GM18507 (cell line): ENCODE data around the gene EEF1A2.
"Not testable (repeated sequence)": the region's sequence is repeated elsewhere in the genome, so short reads cannot be mapped to it uniquely, and the experiment has no call there.

Experiments used
- DNase-seq: peaks from one replicate; pipeline ENCODE4 v3.0.0; 2011; ENCODE audit warnings: low read depth; ENCODE audit not compliant: insufficient read length; ENCODE audit errors: extremely low spot score
- FAIRE-seq: peaks from 2 replicates; lab custom pipeline; 2011; peaks lifted over from hg19 to GRCh38; lab: Jason Lieb, UNC

The EEF1A2 gene

GRCh38 chr20:63491635-63492230, 7.2 kb downstream of the EEF1A2 start:
- FAIRE-seq (no peak), DNase-seq (no peak)

- FAIRE-seq: no peak
- no peak for DNase-seq
These were observed 7.8 kb downstream of the EEF1A2 start for GRCh38 chr20:63491078-63491477.

- DNase-seq (no peak), FAIRE-seq (no peak)
These were observed 8.5 kb downstream of the EEF1A2 start for GRCh38 chr20:63490416-63490815.

- FAIRE-seq (no peak), DNase-seq (no peak)
These were observed 10.3 kb downstream of the EEF1A2 start for GRCh38 chr20:63488315-63489251.

- FAIRE-seq (no peak), DNase-seq (no peak)
These were observed 11.1 kb downstream of the EEF1A2 start for GRCh38 chr20:63487781-63488241.

- no peak for FAIRE-seq
- DNase-seq: no peak
These were observed 11.6 kb downstream of the EEF1A2 start for GRCh38 chr20:63487116-63487764.

- DNase-seq (no peak), FAIRE-seq (no peak)
These were observed 12.5 kb downstream of the EEF1A2 start for GRCh38 chr20:63486300-63486855.

- no peak for DNase-seq
- FAIRE-seq: no peak
These were observed 14.1 kb downstream of the EEF1A2 start for GRCh38 chr20:63484651-63485403.

- DNase-seq: no peak
These were observed 14.6 kb downstream of the EEF1A2 start for GRCh38 chr20:63484236-63484635.

GRCh38 chr20:63483834-63484233, 15.0 kb downstream of the EEF1A2 start:
- DNase-seq (no peak), FAIRE-seq (no peak)

More at GRCh38 chr20:63484236-63484635, 14.6 kb downstream of the EEF1A2 start:
- no peak for FAIRE-seq

GRCh38 chr20:63482021-63482587, 16.8 kb downstream of the EEF1A2 start:
- FAIRE-seq: no peak
- no peak for DNase-seq

GRCh38 chr20:63481503-63481902, 17.4 kb downstream of the EEF1A2 start:
- DNase-seq (no peak), FAIRE-seq (no peak)

- FAIRE-seq, DNase-seq: not testable (repeated sequence)
These were observed 19.0 kb downstream of the EEF1A2 start for GRCh38 chr20:63479695-63480419.

GRCh38 chr20:63478346-63479302, 20.3 kb downstream of the EEF1A2 start:
- no peak for DNase-seq
- no peak for FAIRE-seq

GRCh38 chr20:63477944-63478343, 20.9 kb downstream of the EEF1A2 start:
- FAIRE-seq (no peak), DNase-seq (no peak)

GRCh38 chr20:63477061-63477616, 21.7 kb downstream of the EEF1A2 start:
- no peak for FAIRE-seq

GRCh38 chr20:63475209-63475608, 23.7 kb downstream of the EEF1A2 start:
- no peak for FAIRE-seq
- no peak for DNase-seq

More at GRCh38 chr20:63477061-63477616, 21.7 kb downstream of the EEF1A2 start:
- DNase-seq: no peak
